Endothelial cell of umbilical vein (primary cell): Measurements from ENCODE around the gene PRPF38B. TPM values are rescaled to one million over a fixed set of nuclear protein-coding genes. Genes with fewer than 3 reads are reported as not detected.

Experiments
- BruUV-seq: library from RNA; stranded (reverse); fragments of 400-500 nt; replicated peaks from 2 replicates; lab custom pipeline; 2021; lab: Mats Ljungman, UMichigan
- CTCF ChIA-PET: fragments of 300-600, 350-600 bp; sonication (Branson Sonifier 250); formaldehyde crosslinking; loops from one replicate; lab custom pipeline; 2021; ENCODE audit warnings: antibody characterized with exemption, inconsistent platforms; lab: Charles Lee
- POLR2A ChIA-PET: fragments of 300-600, 350-600 bp; sonication (Branson Sonifier 250); formaldehyde crosslinking; loops from one replicate; lab custom pipeline; 2021; ENCODE audit warnings: antibody characterized with exemption, inconsistent platforms; lab: Charles Lee
- DNase-seq: peaks from one replicate; pipeline ENCODE4 v3.0.0-alpha.2; 2011; ENCODE audit warnings: low read depth, low spot score
- FAIRE-seq: peaks from 2 replicates; lab custom pipeline; 2011; peaks lifted over from hg19 to GRCh38; lab: Jason Lieb, UNC
- H2AFZ ChIP-seq: 2 replicates; pipeline ENCODE4 v1.6.0; 2012; ENCODE audit warnings: low read depth, low read length, control low read depth, inconsistent platforms
- H3K27ac ChIP-seq: 2 replicates; pipeline ENCODE4 v1.5.1; 2011; ENCODE audit warnings: low read depth, mild to moderate bottlenecking, control low read depth, low read length, moderate library complexity; ENCODE audit not compliant: insufficient read depth
- H3K27me3 ChIP-seq, 2 experiments: 2 replicates each; pipeline versions ENCODE4 v1.6.0 to v1.6.1; 2011; ENCODE audit warnings: low read length in 2 of 2, mixed read lengths in 1 of 2; ENCODE audit not compliant: control insufficient read depth in 2 of 2, insufficient read depth in 2 of 2
- H3K36me3 ChIP-seq, 2 experiments: 2 replicates in 1 of 2; 3 replicates in 1 of 2; pipeline ENCODE4 v1.5.1; 2011; ENCODE audit warnings: low read length in 2 of 2, mild to moderate bottlenecking in 1 of 2, moderate library complexity in 1 of 2; ENCODE audit not compliant: control insufficient read depth in 2 of 2, insufficient read depth in 2 of 2; ENCODE audit errors: extremely low read depth in 1 of 2
- H3K4me1 ChIP-seq: 3 replicates; pipeline ENCODE4 v1.5.1; 2011; ENCODE audit warnings: mild to moderate bottlenecking, low read length; ENCODE audit not compliant: control insufficient read depth, insufficient read depth; ENCODE audit errors: extremely low read depth
- H3K4me2 ChIP-seq: 2 replicates; pipeline ENCODE4 v1.6.1; 2011; ENCODE audit warnings: low read length, control low read depth, mixed read lengths; ENCODE audit not compliant: insufficient read depth
- H3K4me3 ChIP-seq, 3 experiments: fragments of 200-600 bp in 1 of 3; sonication (generic), shearing (Covaris generic) in 1 of 3; replicated peaks in 1 of 3; 2 replicates each; pipeline ENCODE4 v1.5.1; 2011 to 2016; ENCODE audit warnings: control low read depth in 3 of 3, low read length in 3 of 3, mild to moderate bottlenecking in 2 of 3, inconsistent platforms in 1 of 3, low read depth in 1 of 3, moderate library complexity in 1 of 3; ENCODE audit not compliant: insufficient read depth in 1 of 3
- H3K79me2 ChIP-seq: 2 replicates; pipeline ENCODE4 v1.6.0; 2012; ENCODE audit warnings: low read length, inconsistent platforms; ENCODE audit not compliant: control insufficient read depth, insufficient read depth
- H3K9ac ChIP-seq: replicated peaks from 2 replicates; pipeline ENCODE3; 2011; ENCODE audit warnings: low read length, control low read depth; ENCODE audit not compliant: insufficient read depth; ENCODE audit errors: extremely low read depth
- H3K9me1 ChIP-seq: replicated peaks from 3 replicates; pipeline ENCODE4 v1.6.0; 2011; ENCODE audit warnings: mild to moderate bottlenecking, low read length; ENCODE audit not compliant: control insufficient read depth, insufficient read depth; ENCODE audit errors: extremely low read depth
- H3K9me3 ChIP-seq: replicated peaks from 2 replicates; pipeline ENCODE4 v1.5.1; 2012; ENCODE audit warnings: low read length, inconsistent platforms; ENCODE audit not compliant: control insufficient read depth, insufficient read depth
- H4K20me1 ChIP-seq: replicated peaks from 2 replicates; pipeline ENCODE3; 2011; ENCODE audit warnings: mild to moderate bottlenecking, low read length; ENCODE audit not compliant: control insufficient read depth, insufficient read depth; ENCODE audit errors: extremely low read depth
- EZH2 ChIP-seq: IDR thresholded peaks from 2 replicates; pipeline ENCODE4 v1.6.1; 2012; ENCODE audit warnings: borderline replicate concordance, low read depth, mild to moderate bottlenecking, moderate library complexity, low read length, inconsistent platforms; ENCODE audit not compliant: severe bottlenecking
- FOS ChIP-seq: IDR thresholded peaks from 2 replicates; pipeline ENCODE4 v1.6.1; 2011; ENCODE audit warnings: mild to moderate bottlenecking, low read length, moderate library complexity, borderline replicate concordance; ENCODE audit not compliant: insufficient read depth
- GATA2 ChIP-seq: IDR thresholded peaks from 2 replicates; pipeline ENCODE4 v1.7.0; 2011; ENCODE audit warnings: low read depth, mild to moderate bottlenecking, moderate library complexity, mixed read lengths, low read length; ENCODE audit not compliant: insufficient read length, insufficient read depth
- JUN ChIP-seq: IDR thresholded peaks from 2 replicates; pipeline ENCODE4 v1.6.1; 2011; ENCODE audit warnings: borderline replicate concordance, low read depth; ENCODE audit not compliant: insufficient read length, insufficient read depth
- MYC ChIP-seq: IDR thresholded peaks from one replicate; pipeline ENCODE4 v1.6.1; 2011; ENCODE audit warnings: mild to moderate bottlenecking, low read depth, low read length
- POLR2A ChIP-seq: IDR thresholded peaks from 2 replicates; pipeline ENCODE4 v1.6.1; 2012; ENCODE audit warnings: low read depth, mild to moderate bottlenecking, control low read depth, low read length
- POLR2AphosphoS5 ChIP-seq: IDR thresholded peaks from 2 replicates; pipeline ENCODE4 v1.6.1; 2012; ENCODE audit warnings: low read depth, mild to moderate bottlenecking, control low read depth, low read length, moderate library complexity; ENCODE audit not compliant: insufficient read depth
- dilution Hi-C: fragments of 300-500 bp; cut with MboI; formaldehyde crosslinking; loops from one replicate; pipeline ENCODE4 v1.15.0; 2019; ENCODE audit warnings: low sequenced_read_pairs; ENCODE audit not compliant: extremely low pct_ligation_motif_present
- intact Hi-C: fragments of 100-400 bp; cut with micrococcal nuclease; formaldehyde crosslinking; loops from one replicate; pipeline ENCODE4 v1.10.0; 2022
- polyA plus RNA-seq, 4 experiments: library from polyadenylated mRNA; depleted of rRNA in 3 of 4; stranded (reverse) in 3 of 4; unstranded in 1 of 4; fragments of >200 nt; gene quantifications; 2 replicates each; pipeline versions ENCODE4 v1.2.1 to v1.2.3, GENCODE V29; 2011 to 2012; ENCODE audit warnings: missing spikeins in 1 of 4
- total RNA-seq: library from RNA; stranded (reverse); gene quantifications from 2 replicates; pipeline ENCODE4 v1.2.3, GENCODE V29; 2021
- TF ChIP-seq, protein P1 (sequence below), 2 donors: IDR thresholded peaks; 1 replicate in 1 of 2; 2 replicates in 1 of 2; pipeline ENCODE4 v1.5.1; 2011; ENCODE audit warnings: low read length in 2 of 2, mild to moderate bottlenecking in 2 of 2, moderate library complexity in 2 of 2, control low read depth in 1 of 2, inconsistent platforms in 1 of 2, low read depth in 1 of 2; ENCODE audit not compliant: insufficient read depth in 1 of 2; ENCODE audit errors: extremely low read depth in 1 of 2

The PRPF38B gene
- total and polyA plus RNA-seq, 2 donors (not counting 3 experiments of a cell fraction or from before 2014, with no cell fraction given) = 19.3 to 46.6 TPM

DNA sequence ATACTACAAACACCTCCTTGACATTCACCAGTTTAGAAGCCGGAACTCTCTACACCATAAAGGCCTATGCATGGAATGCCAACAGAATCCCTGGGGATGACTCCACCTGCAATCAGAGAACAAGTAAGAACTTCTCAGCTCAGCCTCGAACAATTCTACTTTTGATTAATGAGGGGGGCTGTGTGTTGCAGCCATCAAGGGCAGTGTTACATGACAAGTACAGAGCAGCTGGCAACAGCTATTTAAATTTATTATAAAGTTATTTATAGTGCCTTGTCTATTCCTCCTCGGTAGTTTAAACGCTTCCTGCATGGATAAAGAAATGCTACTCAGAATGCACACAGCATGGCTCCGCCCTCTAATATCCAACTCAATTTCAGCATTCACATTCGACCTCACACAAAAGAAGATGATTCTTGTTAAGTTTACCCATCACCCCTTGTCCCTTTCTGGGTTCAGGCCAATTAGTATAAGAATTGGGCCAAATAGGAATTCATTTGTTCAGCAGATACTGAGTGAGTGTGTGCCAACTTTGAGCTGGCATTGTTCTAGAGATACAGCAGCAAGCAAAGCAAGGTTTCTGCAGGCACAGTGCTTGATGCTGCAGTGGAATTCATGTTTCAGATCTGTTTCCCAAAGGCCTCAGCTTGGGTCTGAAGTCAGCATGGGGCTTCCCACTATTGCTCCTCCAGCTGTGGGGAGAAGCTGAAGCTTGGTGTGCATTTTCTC lies 27.0 kb downstream of the PRPF38B start:
- Histone ChIP-seq H3K27ac (no peak overlapping the region), H3K4me3 (no peak overlapping the region), H3K27me3 (no peaks in the 10 kb centered on the region), H3K36me3 (no peaks in the 10 kb centered on the region), H3K9ac (no peak overlapping the region), H4K20me1 (no peaks in the 10 kb centered on the region), H3K9me3 (no peaks in the 10 kb centered on the region), H3K79me2 (no peaks in the 10 kb centered on the region), H3K9me1 (no peaks in the 10 kb centered on the region), H2AFZ (peak overlapping the region; percentile 23), H3K4me2 (no peak overlapping the region), H3K4me1 (peaks cover 15% of the 10 kb centered on the region)
- ChIA-PET CTCF (interaction anchor here (1.2 kb wide), 2 partner anchors 10 to 14 kb away, joined by 3 to 4 read pairs; no protein-coding TSS in a partner anchor), POLR2A (no interaction called here)
- DNase-seq = no peak
- dilution Hi-C loops (no loop called here), intact Hi-C loops (no loop called here)
- no peak for FAIRE-seq
- TF ChIP-seq EZH2 = no peak
- TF ChIP-seq GATA2 = no peak
- no peak for TF ChIP-seq FOS
- TF ChIP-seq, protein P1, sequence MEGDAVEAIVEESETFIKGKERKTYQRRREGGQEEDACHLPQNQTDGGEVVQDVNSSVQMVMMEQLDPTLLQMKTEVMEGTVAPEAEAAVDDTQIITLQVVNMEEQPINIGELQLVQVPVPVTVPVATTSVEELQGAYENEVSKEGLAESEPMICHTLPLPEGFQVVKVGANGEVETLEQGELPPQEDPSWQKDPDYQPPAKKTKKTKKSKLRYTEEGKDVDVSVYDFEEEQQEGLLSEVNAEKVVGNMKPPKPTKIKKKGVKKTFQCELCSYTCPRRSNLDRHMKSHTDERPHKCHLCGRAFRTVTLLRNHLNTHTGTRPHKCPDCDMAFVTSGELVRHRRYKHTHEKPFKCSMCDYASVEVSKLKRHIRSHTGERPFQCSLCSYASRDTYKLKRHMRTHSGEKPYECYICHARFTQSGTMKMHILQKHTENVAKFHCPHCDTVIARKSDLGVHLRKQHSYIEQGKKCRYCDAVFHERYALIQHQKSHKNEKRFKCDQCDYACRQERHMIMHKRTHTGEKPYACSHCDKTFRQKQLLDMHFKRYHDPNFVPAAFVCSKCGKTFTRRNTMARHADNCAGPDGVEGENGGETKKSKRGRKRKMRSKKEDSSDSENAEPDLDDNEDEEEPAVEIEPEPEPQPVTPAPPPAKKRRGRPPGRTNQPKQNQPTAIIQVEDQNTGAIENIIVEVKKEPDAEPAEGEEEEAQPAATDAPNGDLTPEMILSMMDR (IDR thresholded peaks at IDR 0.05; ENCODE audit: extremely low read depth in 1 of 2, insufficient read depth in 1 of 2, low read depth in 1 of 2, low read length in 2 of 2) = no peak
- no peak for TF ChIP-seq POLR2AphosphoS5
- TF ChIP-seq JUN = no peak
- no peak for TF ChIP-seq POLR2A
- no peak for TF ChIP-seq MYC
- BruUV-seq = no TSS peak
